Esophagus (tissue), 2 donors: Measurements from ENCODE around the gene AGAP1. TPM values are rescaled to one million over a fixed set of nuclear protein-coding genes. Genes with fewer than 3 reads are reported as not detected.
A peak's percentile ranks its signal among the peaks of the same experiment; 100 is the strongest.

Experiments used
- H3K27ac ChIP-seq, 2 donors: one replicate each; pipeline ENCODE4 v1.5.1; 2013; ENCODE audit warnings: low read depth in 2 of 2, mild to moderate bottlenecking in 2 of 2, inconsistent platforms in 1 of 2, low read length in 1 of 2, moderate library complexity in 1 of 2
- H3K27me3 ChIP-seq, 2 donors: one replicate each; pipeline ENCODE4 v1.6.1; 2013; ENCODE audit warnings: low read length in 2 of 2, control low read depth in 1 of 2, mild to moderate bottlenecking in 1 of 2; ENCODE audit not compliant: insufficient read depth in 2 of 2, control insufficient read depth in 1 of 2
- H3K36me3 ChIP-seq, 2 donors: one replicate each; pipeline ENCODE4 v1.6.1; 2013; ENCODE audit warnings: low read length in 1 of 2; ENCODE audit not compliant: control insufficient read depth in 2 of 2, insufficient read depth in 2 of 2
- H3K4me1 ChIP-seq, 2 donors: one replicate each; pipeline ENCODE4 v1.6.1; 2013; ENCODE audit warnings: low read length in 1 of 2; ENCODE audit not compliant: control insufficient read depth in 2 of 2, insufficient read depth in 2 of 2
- H3K4me3 ChIP-seq, 2 donors: one replicate each; pipeline ENCODE4 v1.5.1; 2013; ENCODE audit warnings: low read length in 2 of 2, mild to moderate bottlenecking in 2 of 2, low read depth in 1 of 2, moderate library complexity in 1 of 2
- H3K9me3 ChIP-seq, 2 donors: one replicate each; pipeline ENCODE4 v1.6.1; 2013; ENCODE audit warnings: mild to moderate bottlenecking in 2 of 2, low read depth in 1 of 2, low read length in 1 of 2, moderate library complexity in 1 of 2; ENCODE audit not compliant: control insufficient read depth in 2 of 2, insufficient read depth in 1 of 2
- WGBS, 2 donors: extraction: QIAGEN DNeasy Blood & Tissue Kit; methylation state at CpG; one replicate each; pipeline ENCODE4 v1.1.7; 2013; 5-methylcytosine and 5-hydroxymethylcytosine counted together
- polyA plus RNA-seq, 2 donors: library from polyadenylated mRNA; stranded (reverse); fragments of 200-250 nt; gene quantifications; one replicate each; pipeline ENCODE4 v1.2.3, GENCODE V29; 2013
- donor health status: healthy with polysubstance abuse.
- donor health status: Bipolar disorder and iron deficiency.

The AGAP1 gene
- polyA plus RNA-seq, 2 donors: 4.9 TPM

DNA sequence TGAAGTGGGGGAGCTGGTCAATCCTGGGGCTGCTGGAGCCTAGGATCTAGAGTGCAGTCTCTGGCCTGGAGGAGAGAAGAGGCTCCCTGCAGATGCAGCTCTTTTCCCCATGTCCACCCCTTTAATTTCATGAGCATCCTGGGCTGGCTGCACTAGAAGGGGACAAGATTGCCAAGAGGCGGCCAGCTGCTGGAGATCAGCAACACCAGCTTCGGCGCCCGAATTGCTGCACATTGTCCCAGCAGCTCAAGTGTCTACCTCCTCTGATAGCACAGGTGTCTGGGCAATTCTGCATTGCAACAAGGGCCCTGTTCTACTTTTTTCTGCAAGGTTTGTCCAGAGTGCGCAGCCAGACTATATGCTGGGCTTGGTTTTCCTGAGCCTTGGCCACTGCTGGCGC lies 125.7 kb downstream of the AGAP1 start:
- WGBS, 2 donors: 94% methylated on average over 6 of the region's 6 CpGs
- Histone ChIP-seq H3K9me3 (no peaks in the 10 kb centered on the region), H3K27ac (no peak overlapping the region)

DNA sequence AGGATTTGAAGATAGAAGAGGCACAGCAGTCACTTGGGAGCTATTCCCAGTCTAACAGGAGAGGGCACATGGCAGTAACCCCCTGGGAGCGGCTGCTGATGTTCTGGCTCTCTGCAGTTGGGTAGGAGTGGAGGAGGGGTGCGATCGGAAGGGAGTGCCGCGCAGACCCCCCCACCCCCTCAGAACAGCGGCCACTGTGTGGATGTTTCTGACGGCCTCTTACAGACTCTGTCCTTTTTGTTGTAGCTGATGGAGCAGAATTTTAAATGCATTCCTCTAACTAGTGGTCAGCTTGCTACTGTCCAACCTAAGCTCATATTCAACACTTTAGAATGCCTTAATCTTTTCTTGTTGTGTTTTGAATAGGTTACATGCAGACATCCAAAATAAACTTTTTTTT lies 127.9 kb downstream of the AGAP1 start:
- Histone ChIP-seq H3K36me3 (no peaks in the 10 kb centered on the region), H3K27me3 (no peaks in the 10 kb centered on the region), H3K27ac (no peak overlapping the region), H3K9me3 (no peaks in the 10 kb centered on the region), H3K4me1 (no peaks in the 10 kb centered on the region), H3K4me3 (no peak overlapping the region)
- WGBS, 2 donors: 85 to 86% methylated on average over 7 of the region's 7 CpGs

More for the DNA sequence above, 125.7 kb downstream of the AGAP1 start:
- Histone ChIP-seq H3K27me3 (no peaks in the 10 kb centered on the region), H3K36me3 (no peaks in the 10 kb centered on the region), H3K4me1 (peaks cover 0 to 3% of the 10 kb centered on the region in 2 donors), H3K4me3 (no peak overlapping the region)

DNA sequence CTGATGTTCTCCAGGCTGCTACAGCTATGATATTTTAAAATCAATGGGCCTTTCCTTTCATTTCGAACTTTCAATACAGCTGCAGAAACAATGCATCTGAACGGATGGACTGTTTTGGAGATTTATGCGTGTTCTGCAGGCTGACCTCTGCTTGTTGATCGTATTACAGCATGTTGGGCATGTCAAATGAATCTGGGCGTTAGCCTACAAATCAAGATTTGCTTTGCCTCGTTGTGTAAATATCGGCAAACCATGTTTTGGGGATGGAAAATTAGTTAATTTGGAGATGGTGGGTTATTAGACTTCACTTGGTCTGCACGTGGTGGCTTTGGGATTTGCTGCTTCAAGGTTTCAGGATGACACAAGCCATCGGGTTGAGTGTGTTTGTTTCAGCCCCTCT lies 129.3 kb downstream of the AGAP1 start:
- H3K4me3 ChIP-seq: no peak overlapping the region
- H3K9me3 ChIP-seq: no peaks in the 10 kb centered on the region
- 76 to 77% methylated on average over 9 of the region's 9 CpGs for WGBS, 2 donors
- H3K4me1 ChIP-seq: no peaks in the 10 kb centered on the region
- no peaks in the 10 kb centered on the region for H3K27me3 ChIP-seq
- H3K27ac ChIP-seq: no peak overlapping the region
- no peaks in the 10 kb centered on the region for H3K36me3 ChIP-seq

DNA sequence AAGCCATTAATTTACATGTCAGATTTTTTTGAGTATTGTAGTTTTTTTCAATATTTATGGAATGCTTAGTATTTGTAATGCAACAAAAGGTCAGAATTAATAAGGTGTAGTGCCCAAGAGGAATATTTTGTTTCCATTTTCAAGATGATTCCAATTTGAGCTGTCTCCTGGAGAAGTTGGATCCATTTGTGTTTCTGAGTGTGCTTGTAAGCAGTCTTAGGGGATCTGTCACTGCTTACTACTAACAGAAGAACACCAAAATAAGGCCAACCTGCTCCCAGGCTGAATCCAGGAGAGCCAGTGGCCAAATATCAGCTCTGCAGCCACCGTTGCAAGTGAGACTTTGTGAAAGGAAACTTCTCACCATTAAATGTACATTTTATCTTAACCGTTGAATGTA lies 129.9 kb downstream of the AGAP1 start:
- H3K4me1 ChIP-seq: no peaks in the 10 kb centered on the region
- 90 to 92% methylated on average over 2 of the region's 2 CpGs for WGBS, 2 donors

DNA sequence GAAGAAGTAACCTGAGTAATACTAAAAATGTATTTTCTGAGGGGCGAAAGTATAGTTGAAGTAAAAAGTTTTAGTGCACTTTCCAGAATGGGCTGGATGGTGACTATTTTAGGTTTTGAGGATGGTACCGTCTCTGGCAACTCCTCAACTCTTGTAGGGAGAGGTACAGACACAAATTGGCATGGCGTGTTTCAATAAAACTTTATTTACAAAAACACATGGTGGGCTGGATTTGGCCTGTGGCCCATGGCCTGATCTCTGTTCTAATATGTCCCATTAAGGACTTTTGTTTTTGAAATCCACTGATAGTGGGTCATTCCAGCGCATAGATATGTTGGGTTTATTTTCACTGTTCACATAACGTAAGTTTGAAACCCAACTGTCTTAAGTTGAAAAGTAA lies 132.8 kb downstream of the AGAP1 start:
- Histone ChIP-seq H3K36me3 (no peaks in the 10 kb centered on the region), H3K4me3 (no peak overlapping the region), H3K9me3 (no peaks in the 10 kb centered on the region), H3K27ac (no peak overlapping the region), H3K27me3 (no peaks in the 10 kb centered on the region), H3K4me1 (peaks cover 0 to 3% of the 10 kb centered on the region in 2 donors)
- WGBS, 2 donors: 96 to 97% methylated on average over 5 of the region's 5 CpGs

More for the DNA sequence above, 129.9 kb downstream of the AGAP1 start:
- Histone ChIP-seq H3K27ac (no peak overlapping the region), H3K27me3 (no peaks in the 10 kb centered on the region), H3K4me3 (no peak overlapping the region), H3K36me3 (no peaks in the 10 kb centered on the region), H3K9me3 (no peaks in the 10 kb centered on the region)

DNA sequence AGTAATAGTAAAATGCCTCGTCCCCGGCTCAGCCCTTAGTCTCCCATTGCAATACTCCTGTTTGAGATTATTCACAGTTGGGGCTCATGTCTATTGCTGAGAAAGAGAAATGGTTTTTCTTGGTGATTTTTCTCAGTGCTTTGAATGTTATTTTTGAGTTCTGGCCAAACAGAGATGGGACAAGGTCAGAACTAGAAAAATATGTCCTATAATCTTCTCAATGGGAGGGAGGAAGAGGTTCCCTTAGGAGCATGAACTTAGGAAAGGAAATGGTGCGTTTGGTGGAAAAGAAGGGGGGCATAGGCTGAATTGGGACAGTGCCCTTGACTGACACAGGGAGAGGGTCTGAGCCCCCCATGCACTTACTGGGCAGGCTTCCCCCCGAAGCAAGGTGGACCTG lies 133.8 kb downstream of the AGAP1 start:
- H3K4me3 ChIP-seq: no peak overlapping the region
- no peaks in the 10 kb centered on the region for H3K27me3 ChIP-seq
- H3K4me1 ChIP-seq: peaks cover 0 to 3% of the 10 kb centered on the region in 2 donors
- WGBS, 2 donors: 80 to 90% methylated on average over 4 of the region's 4 CpGs
- H3K36me3 ChIP-seq: no peaks in the 10 kb centered on the region
- H3K27ac ChIP-seq: no peak overlapping the region
- no peaks in the 10 kb centered on the region for H3K9me3 ChIP-seq

GRCh38 chr2:235630718-235631296 lies 137.0 kb downstream of the AGAP1 start:
- Histone ChIP-seq H3K4me3 (no peak overlapping the region), H3K27me3 (no peaks in the 10 kb centered on the region), H3K27ac (no peak overlapping the region), H3K9me3 (no peaks in the 10 kb centered on the region), H3K4me1 (peaks cover 0 to 3% of the 10 kb centered on the region in 2 donors), H3K36me3 (no peaks in the 10 kb centered on the region)
- WGBS, 2 donors: 87 to 91% methylated on average over 21 of the region's 21 CpGs

DNA sequence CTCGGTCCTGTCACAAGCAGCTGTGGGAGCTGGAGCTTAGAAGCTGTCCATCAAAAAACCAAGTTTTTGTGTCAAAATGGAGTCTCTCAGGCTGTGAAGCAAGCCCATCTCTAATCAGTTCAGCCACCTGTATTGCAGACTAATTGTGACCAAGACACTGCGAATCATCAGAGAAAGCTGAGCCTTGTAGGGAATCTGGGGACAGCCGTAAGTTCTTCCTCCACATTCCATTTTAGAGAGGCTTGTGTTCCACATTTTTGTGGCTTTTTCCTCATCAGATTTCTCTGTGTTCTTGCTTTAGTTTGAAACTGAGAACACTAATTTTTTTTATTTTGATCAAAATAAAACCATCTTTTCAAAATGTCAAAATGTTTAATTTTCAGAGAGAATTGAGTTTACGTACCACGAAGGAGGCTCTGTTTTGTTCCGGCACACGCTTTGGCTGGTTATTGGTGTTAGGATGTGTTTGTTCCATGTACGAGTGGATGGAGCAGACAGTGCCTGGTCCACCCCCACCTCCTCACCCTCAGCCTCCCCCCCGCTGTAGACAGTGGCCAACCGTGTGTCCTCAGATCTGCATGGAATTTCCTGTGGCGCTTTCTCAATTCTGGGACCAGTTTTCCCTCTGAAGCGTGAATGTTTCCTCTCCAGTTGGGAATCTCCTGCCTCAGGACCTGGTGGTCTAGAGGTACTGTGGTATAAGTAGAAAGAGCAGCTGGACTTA lies 140.8 kb downstream of the AGAP1 start:
- no peaks in the 10 kb centered on the region for H3K27me3 ChIP-seq
- H3K4me3 ChIP-seq: no peak overlapping the region
- no peaks in the 10 kb centered on the region for H3K36me3 ChIP-seq
- peaks cover 0 to 3% of the 10 kb centered on the region in 2 donors for H3K4me1 ChIP-seq
- WGBS, 2 donors: 78 to 84% methylated on average over 12 of the region's 12 CpGs
- no peaks in the 10 kb centered on the region for H3K9me3 ChIP-seq
- no peak overlapping the region for H3K27ac ChIP-seq

GRCh38 chr2:235636546-235636945 lies 142.7 kb downstream of the AGAP1 start:
- Histone ChIP-seq H3K9me3 (no peaks in the 10 kb centered on the region), H3K27me3 (no peaks in the 10 kb centered on the region), H3K4me1 (no peaks in the 10 kb centered on the region), H3K27ac (no peak overlapping the region), H3K36me3 (no peaks in the 10 kb centered on the region), H3K4me3 (no peak overlapping the region)
- WGBS, 2 donors: 87 to 88% methylated on average over 12 of the region's 12 CpGs

- no peak overlapping the region for H3K4me3 ChIP-seq
- H3K9me3 ChIP-seq: no peaks in the 10 kb centered on the region
- WGBS, 2 donors: 75 to 90% methylated on average over 7 of the region's 7 CpGs
- H3K4me1 ChIP-seq: no peaks in the 10 kb centered on the region
- no peaks in the 10 kb centered on the region for H3K36me3 ChIP-seq
- no peaks in the 10 kb centered on the region for H3K27me3 ChIP-seq
- H3K27ac ChIP-seq: peak overlapping the region; percentile 11 to 16
Measured at GRCh38 chr2:235637896-235638295, 144.1 kb downstream of the AGAP1 start.
